Measurements from ENCODE around the gene COIL.
"Not testable (repeated sequence)": the region's sequence is repeated elsewhere in the genome, so short reads cannot be mapped to it uniquely, and the experiment has no call there.

Gene COIL, protein sequence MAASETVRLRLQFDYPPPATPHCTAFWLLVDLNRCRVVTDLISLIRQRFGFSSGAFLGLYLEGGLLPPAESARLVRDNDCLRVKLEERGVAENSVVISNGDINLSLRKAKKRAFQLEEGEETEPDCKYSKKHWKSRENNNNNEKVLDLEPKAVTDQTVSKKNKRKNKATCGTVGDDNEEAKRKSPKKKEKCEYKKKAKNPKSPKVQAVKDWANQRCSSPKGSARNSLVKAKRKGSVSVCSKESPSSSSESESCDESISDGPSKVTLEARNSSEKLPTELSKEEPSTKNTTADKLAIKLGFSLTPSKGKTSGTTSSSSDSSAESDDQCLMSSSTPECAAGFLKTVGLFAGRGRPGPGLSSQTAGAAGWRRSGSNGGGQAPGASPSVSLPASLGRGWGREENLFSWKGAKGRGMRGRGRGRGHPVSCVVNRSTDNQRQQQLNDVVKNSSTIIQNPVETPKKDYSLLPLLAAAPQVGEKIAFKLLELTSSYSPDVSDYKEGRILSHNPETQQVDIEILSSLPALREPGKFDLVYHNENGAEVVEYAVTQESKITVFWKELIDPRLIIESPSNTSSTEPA

DNA sequence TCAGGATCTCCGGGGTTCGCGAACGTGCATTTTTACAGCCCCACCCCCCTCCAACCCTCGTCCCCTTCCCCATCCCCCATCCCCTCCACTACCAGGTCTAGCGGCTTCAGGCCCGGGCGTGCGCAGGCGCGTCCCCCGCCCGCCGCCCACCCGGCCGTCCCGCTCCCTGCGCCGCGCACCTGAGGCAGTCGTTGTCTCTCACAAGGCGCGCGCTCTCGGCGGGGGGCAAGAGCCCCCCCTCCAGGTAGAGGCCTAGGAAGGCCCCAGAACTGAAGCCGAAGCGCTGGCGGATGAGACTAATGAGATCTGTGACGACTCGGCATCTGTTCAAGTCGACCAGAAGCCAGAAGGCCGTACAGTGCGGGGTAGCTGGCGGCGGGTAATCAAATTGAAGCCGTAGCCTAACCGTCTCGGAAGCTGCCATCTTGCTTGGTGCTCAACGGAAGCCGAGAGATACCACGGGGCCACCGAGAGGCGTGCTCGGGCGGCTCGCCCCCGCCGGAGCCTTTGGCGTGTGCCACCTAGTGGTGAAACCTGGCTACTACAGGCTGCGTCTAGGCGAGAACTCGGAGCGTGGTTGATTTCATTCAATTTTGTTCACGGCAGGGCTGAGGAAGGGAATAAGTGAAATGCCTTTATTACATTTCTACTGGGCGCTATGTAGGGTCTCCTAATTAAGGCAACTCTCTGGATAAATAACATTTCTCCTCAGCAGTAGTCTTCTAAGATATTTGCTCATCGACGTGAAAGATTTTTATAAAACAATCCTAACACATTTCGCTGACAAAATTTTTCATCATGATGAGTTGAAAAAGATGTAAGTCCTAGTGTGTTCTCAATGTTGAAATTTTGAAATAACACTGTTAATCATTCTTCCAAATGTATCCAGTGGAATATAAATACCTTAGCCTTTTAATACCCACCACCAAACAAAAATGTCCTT, at the start of gene COIL:
COIL (minus strand) TSS at position 455 of the 943 bp plus-strand sequence; CDS start at position 424, 31 bp downstream.
- peak; percentile 90 to 96 for DNase-seq

DNA sequence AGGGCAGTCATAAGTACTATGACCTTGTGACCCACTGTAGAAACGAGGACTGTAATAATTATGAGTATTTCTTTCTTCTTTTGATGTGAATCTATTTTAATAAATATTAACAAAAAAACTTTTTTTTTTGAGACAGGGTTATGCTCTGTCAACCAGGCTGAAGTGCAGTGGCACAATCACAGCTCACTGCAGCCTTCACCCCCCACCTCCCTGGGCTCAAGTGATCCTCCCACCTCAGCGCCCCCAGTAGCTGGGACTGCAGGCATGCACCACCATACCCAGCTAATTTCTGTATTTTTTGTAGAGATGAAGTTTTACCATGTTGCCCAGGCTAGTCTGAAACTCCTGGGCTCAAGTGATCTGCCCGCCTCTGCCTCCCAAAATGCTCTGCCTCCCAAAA, 49.6 kb upstream of the COIL start:
- no peak for DNase-seq

DNA sequence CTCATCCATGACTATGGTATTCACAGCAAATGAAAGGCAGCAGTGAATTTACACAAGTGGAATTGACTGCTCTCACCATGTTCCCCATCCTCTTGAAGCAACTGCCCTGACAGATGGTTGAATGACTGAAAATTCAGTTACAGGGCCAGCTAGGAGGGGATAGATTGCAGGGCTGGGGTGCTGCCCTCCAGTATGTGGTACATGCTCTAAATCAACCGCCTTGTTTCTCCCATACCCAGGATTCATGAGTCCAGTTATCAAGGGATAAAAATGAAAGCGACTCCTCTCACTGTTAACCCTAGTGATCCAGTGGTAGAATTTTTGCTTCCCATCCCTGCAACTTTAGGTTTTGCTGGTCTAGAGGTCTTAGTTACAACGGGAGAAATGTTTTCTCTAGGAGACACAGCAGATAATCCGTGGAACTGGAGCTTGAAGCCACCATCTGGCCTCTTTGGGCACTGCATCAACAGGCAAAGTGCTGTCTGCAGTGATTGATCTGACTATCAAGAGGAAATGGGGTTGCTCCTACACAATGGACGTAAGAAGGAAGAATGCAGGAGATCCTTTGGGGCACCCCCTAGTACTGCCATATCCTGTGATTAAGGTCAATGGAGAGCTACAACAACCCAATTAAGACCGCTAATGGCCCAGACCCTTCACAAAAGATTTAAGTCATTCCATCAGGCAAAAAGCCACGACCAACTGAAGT, 49.0 kb upstream of the COIL start:
- DNase-seq, result peak; percentile 21 to 49

DNA sequence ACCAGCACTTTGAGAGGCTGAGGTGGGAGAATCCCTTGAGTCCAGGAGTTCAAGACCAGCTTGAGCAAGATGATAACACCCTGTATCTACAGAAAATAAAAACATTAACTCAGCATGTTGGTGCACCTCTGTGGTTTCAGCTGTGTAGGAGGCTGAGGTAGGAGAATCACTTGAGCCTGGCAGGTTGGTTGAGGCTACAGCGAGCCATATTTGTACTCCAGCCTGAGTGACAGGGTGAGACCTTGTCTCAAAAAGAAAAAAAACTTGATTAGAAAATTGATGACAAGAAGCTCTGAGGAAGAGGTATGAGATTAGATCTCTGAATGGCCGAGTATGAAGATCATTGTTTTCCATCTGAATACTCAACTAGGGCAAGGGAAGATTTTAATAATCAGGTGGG, 48.1 kb upstream of the COIL start:
- no peak for DNase-seq

DNA sequence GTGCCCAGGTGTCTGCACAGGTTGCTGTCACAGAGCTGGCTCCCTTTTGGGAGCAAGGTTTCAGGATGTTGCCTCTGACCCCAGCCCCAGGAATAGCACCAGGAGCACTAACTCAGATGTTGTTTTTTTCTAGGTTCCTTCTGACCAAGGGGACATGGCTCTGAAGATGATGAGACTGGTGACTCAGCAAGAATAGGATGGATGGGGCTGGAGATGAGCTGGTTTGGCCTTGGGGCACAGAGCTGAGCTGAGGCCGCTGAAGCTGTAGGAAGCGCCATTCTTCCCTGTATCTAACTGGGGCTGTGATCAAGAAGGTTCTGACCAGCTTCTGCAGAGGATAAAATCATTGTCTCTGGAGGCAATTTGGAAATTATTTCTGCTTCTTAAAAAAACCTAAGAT, 45.2 kb upstream of the COIL start:
- no peak for DNase-seq

DNA sequence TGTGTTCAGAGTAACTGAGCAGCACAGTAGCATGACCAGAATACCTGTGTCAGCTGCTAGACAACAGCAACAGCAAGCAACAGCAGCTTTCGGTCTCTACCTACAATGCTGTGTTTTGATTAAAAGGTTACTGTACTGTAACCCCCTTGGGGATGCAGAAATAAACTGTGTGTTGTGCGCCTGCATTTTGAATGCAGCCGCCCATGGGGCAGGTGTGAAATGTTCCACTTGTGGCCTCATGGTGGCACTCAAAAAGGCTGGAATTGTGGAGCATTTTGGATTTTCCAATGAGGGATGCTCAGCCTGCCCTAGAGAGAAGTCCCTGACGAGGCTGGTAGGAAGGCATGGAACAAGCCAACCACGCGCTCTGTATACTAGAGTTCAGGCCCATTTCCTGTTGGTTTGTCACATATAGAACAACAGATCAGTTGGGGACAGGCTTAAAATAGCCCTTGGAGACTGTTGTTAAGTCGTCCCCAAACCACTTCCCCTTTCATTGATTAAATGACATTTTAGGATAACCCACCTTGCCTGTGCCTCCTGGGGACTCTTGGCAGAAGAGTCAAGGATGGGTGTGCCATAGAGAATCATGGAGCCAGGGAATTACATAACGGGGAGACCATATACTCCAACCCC, 44.2 kb upstream of the COIL start:
- DNase-seq, result no peak

DNA sequence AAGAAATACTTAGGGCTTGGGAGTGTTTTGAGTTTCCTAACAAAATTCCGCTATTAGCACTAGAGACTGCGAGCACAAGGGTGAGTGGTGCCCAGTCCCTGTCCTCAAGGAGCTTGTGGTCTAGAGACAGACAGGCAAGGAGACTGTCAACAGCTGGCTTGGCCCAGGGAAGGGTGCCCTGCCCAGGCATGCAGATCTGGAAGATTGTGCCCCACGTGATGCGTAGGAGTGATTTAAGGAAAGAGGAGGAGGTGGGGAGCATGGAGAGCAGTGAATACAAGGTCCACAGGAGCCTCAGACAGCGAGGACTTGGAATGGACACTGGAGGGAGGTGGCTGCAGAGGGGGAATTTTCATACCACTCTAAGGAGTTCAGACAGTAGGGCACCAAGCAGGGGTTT, 42.1 kb upstream of the COIL start:
- no peak for DNase-seq

DNA sequence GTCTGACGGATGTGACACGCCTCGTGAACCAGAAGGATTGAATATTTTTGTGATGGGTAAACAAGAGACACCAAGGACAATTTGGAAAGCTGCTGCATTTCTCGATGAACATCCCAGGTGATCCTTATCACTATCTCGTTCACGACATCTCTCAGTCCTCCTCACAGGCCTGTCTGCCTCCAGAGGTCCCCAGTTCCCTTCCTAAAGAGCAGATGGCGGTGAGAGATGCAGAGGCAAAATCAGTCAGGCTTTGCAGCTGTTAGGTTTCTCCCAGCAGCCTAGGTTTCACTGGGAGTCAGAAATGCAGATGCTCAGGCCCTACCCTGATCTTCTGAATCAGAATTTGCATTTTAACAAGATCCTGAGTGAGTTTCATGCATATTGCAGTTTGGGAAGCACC, 40.7 kb upstream of the COIL start:
- DNase-seq, result no peak

DNA sequence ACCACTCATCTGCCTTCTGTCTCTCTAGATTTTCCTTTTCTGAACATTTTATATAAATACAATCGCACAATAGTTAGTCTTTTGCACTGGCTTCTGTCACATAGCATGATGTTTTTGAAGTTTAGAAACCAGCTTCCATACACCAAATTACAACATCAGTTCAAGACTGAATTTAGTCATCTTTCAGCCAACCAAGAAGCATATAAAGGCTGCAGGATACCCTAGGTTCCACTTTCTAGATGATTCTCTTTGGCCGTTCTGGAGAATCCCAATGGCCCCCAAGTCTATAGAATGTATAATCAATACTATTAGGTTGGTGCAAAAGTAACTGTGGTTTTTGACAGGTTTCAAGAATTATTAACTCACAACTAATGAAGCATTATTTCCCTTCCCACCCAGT, 36.5 kb upstream of the COIL start:
- no peak for DNase-seq

DNA sequence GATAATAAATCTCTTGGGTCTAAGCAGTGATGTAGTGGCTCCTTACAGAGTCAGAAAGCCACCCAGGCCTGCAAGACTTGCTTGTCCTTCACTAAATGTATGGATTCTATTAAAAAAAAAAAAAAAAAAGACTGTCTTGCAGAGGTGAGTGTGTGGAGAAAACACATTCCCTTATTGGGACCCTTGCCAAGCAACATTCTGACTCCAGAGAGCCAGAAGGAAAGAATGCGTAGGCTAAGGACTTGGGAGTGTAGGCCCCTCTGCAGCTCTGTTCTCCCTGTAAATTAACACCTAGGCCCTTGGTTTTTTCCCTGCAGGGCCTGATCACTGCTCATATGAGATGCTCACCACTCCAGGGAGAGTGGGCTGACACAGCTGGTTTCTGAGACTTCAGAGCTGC, 34.9 kb upstream of the COIL start:
- no peak for DNase-seq

DNA sequence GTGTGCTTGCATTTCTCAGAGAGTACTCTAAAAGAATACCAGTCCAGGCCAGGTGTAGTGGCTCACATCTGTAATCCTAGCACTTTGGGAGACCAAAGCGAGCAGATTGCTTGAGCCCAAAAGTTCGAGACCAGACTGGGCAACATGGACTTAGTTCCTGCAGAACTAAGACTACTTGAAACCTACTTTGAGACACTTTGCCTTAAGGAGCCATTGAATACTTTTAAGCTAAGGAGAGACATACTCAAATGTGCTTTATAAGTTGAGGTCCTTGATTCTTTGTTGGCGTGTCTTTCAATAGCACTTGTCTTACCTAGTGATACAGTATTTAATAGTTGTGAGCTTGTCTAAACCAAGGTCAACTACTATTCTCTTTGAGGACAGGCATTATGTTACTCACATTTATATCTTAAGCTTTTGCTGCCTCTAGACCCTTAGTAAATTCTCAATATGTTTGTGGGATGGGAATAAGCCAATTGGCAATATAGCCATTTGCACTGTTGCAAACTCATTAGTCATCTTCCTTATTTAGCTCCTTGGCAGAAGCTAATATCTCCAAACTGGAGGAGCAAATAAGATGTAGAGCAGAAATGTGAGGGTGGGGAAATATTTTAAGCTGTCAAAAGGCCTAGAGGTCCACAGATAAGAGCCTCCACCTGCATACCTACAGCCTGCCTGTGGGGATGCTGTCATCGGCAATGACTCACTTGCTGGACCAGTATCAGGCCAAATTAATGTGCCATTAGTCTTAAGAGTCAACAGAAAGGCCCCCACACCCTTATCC, 33.4 kb upstream of the COIL start:
- DNase-seq, result no peak

DNA sequence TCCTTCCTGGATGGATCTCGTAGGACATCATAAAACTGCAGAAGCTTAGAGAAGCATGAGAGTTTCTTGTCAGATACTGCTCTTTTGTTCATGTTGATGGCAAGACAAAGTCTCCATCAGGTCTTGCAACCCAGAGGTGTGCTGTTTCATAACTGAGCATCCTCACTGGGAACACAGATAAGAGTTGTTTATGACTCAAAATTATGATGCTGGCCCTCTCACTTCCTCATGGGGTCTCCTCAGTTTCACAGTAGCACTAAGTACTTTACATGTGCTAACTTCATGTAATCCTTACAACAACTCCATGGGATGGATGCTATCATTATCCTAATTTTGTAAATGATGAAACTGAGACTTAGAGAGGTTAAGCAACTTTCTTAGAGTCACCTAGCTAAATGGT, 31.5 kb upstream of the COIL start:
- DNase-seq, result no peak

DNA sequence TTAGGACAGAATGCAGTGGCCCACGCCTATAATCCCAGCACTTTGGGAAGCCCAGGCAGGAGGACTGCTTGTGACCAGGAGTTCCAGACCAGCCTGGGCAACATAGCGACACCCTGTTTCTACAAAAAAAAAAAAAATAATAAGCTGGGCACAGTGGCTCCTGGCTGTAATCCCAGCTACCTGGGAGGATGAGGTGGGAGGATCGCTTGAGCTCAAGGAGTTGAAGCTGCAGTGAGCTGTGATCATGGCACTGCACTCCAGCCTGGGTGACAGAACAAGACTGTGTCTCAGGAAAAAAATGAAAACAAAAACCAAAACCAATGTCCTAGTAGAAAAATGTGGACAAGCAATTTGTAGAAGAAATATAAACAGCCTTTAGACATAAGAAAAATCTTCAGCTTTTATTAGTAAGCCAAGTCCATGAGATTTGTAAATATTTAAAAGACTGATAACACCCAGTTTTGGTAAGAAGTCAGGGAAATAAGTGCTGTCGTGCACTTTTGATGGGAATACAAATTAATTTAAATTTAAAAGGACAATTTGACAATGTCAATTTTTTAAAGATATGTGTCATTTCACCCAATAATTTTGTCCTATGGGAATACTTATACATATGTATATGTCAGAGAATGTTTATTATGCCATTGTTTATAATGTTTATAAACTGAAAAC, 28.2 kb upstream of the COIL start:
- DNase-seq, result no peak

DNA sequence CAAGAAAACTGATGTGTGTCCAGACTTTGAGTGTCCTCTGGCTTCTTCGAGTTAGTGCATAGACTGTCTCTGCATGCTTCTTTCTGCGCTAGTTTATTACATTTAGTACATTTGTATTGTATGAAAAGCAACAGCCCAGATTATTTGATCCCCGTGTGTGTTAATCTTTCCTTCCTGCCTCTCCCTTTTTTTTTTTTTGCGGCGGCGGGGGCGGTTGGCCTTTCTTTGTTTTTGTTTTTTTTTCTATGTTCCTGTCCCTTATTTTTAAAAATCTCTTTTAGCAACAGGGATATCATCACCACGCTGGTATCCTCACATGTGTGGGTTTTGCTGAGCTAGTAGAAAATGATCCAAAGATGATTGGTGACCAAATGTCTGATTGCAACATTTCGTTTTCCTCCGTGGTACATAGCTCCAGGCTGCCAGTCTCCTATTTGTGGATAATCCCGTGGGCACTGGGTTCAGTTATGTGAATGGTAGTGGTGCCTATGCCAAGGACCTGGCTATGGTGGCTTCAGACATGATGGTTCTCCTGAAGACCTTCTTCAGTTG, 26.5 kb upstream of the COIL start:
- DNase-seq, result no peak

DNA sequence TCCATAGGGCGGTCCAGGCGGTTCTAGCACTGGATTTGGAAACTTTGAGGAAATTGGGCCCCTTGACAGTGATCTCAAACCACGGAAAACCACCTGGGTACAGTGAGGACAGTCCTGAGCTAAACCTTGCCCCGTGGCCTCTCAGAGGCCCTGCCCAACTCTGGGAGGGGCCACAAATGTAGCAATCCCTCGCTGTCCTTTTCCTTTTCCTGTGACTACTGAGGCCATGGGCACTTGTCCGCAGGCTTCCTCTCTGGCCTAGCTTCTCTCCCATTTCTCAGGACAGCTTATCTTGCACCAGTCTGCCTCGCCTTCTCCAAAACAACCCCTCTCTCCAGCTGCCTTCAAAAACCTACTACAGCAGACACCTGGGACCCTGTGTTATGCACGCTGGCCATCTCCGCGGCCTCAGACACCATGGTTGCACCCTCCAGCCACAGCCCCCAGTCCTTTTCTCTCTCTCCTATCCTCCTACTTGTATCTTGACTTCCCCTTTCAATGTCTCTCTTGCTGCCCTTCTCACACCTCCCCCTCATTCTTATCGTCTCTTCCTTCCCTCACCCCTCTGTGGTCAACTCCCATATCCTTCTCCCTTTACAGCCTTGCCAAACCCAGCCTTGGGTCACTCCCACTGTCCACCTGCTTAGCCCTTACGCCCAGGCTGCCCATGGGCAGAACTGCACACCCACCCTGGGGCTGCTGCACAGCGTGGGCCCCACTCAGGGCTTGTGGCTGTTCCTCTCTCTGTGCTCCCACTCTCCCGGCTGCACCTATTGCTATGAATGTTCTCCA, 24.7 kb upstream of the COIL start:
- no peak for DNase-seq

DNA sequence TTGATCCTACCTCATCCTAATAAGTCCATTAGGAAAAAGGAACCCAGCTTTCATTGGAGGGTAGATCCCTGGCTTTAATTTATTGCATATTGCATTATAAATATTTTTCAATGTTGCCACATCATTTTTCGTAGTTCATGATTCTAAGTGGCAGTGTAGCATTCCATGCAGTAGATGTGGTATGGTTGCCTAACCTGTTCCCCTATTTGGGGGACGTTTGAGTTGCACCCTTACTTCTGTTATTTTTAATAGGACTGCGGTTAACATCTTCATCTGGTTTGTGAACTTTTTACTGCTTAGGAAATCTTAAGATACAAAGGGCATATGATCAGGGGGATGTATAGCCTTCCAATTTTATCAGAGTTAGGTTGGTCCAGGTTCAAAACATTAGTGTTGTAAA, 22.5 kb upstream of the COIL start:
- DNase-seq, result no peak

DNA sequence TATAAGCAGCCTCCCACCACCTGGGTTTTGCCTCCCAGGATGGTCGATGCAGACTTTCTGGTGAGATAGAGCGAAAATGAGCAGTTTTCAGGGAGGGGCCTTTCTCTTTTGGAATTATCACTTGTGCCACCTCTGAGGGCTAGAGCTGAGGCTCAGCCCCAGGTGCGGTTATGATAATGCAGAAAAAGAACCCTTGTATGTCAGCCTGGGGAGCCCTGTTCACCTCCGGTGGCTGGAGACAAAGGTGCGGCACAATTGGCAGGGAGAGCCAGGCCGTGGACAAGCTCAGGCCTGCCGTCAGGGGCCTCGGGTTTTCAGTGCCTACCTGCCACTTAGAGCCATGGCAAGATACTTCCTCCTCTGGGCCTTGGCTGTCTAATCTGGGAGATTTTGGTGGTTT, 21.5 kb upstream of the COIL start:
- DNase-seq, result no peak

DNA sequence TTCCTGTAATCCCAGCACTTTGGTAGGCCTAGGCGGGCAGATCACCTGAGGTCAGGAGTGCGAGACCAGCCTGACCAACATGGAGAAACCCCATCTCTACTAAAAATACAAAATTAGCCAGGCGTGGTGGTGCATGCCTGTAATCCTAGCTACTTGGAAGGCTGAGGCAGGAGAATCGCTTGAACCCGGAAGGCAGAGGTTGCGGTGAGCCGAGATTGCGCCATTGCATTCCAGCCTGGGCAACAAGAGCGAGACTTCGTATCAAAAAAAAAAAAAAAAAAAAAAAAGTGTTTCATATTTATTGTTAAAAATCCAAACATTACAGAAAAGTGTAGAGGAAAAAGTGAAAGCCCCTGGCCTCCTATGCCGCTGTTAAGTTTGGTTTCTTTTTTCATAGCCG, 19.7 kb upstream of the COIL start:
- DNase-seq, result not testable (repeated sequence)

DNA sequence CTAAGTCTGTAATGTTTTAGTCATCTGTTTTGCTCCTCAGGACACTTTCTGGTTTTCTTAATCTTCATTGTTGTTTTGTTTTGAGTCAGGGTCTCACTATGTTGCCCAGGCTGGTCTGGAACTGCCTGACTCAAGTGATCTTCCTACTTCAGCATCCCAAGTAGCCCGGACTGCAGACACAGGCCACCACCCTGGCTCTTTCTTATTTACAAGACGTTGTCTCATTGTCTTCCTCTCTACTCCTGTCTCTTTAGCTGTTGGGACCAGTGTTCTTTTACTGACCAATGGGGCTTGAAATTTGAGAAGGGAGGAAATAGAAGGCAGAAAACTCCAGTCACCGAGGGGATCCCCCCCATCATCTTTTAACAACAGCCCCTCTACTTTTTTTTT, 18.2 kb upstream of the COIL start:
- no peak for DNase-seq
